GDM1 (cell line): ENCODE results near the gene PCDH9.
"Not testable (repeated sequence)": the region's sequence is repeated elsewhere in the genome, so short reads cannot be mapped to it uniquely, and the experiment has no call there.

Experiments
- DNase-seq: peaks from one replicate; lab custom pipeline; 2025; lab: John Stamatoyannopoulos, UW

PCDH9 gene

GRCh38 chr13:67128136-67128535 lies 102.0 kb downstream of the PCDH9 start:
- DNase-seq: no peak

- DNase-seq: no peak
Observed at GRCh38 chr13:67125681-67126080, 104.5 kb downstream of the PCDH9 start.

- no peak for DNase-seq
Observed at GRCh38 chr13:67123165-67123564, 107.0 kb downstream of the PCDH9 start.

GRCh38 chr13:67122251-67122650 lies 107.9 kb downstream of the PCDH9 start:
- DNase-seq: no peak

GRCh38 chr13:67120872-67121531 lies 109.1 kb downstream of the PCDH9 start:
- no peak for DNase-seq

- no peak for DNase-seq
Observed at GRCh38 chr13:67119481-67119894, 110.6 kb downstream of the PCDH9 start.

- DNase-seq: no peak
Observed at GRCh38 chr13:67118277-67118676, 111.9 kb downstream of the PCDH9 start.

- no peak for DNase-seq
Observed at GRCh38 chr13:67117010-67117550, 113.1 kb downstream of the PCDH9 start.

- no peak for DNase-seq
Observed at GRCh38 chr13:67107979-67108378, 122.2 kb downstream of the PCDH9 start.

GRCh38 chr13:67106502-67107057 lies 123.6 kb downstream of the PCDH9 start:
- no peak for DNase-seq

- no peak for DNase-seq
Observed at GRCh38 chr13:67101730-67102467, 128.2 kb downstream of the PCDH9 start.

- DNase-seq: no peak
Observed at GRCh38 chr13:67100730-67101129, 129.4 kb downstream of the PCDH9 start.

GRCh38 chr13:67099494-67099893 lies 130.6 kb downstream of the PCDH9 start:
- DNase-seq: no peak

GRCh38 chr13:67097892-67098452 lies 132.2 kb downstream of the PCDH9 start:
- no peak for DNase-seq

- DNase-seq: not testable (repeated sequence)
Observed at GRCh38 chr13:67096893-67097292, 133.2 kb downstream of the PCDH9 start.

GRCh38 chr13:67096418-67096817 lies 133.7 kb downstream of the PCDH9 start:
- no peak for DNase-seq

GRCh38 chr13:67095621-67096020 lies 134.5 kb downstream of the PCDH9 start:
- no peak for DNase-seq

GRCh38 chr13:67094952-67095351 lies 135.2 kb downstream of the PCDH9 start:
- DNase-seq: no peak

- DNase-seq: no peak
Observed at GRCh38 chr13:67094078-67094477, 136.1 kb downstream of the PCDH9 start.

- DNase-seq: no peak
Observed at GRCh38 chr13:67091603-67092002, 138.5 kb downstream of the PCDH9 start.

- no peak for DNase-seq
Observed at GRCh38 chr13:67090856-67091255, 139.3 kb downstream of the PCDH9 start.

GRCh38 chr13:67087527-67087926 lies 142.6 kb downstream of the PCDH9 start:
- no peak for DNase-seq

GRCh38 chr13:67086260-67086659 lies 143.9 kb downstream of the PCDH9 start:
- DNase-seq: no peak
